Right renal cortex interstitium (tissue), 3 donors: ENCODE results near the gene TEK. TPM values are rescaled to one million over a fixed set of nuclear protein-coding genes. Genes with fewer than 3 reads are reported as not detected.
"Not testable (repeated sequence)": the region's sequence is repeated elsewhere in the genome, so short reads cannot be mapped to it uniquely, and the experiment has no call there.

Experiments used
- DNase-seq, 3 donors: peaks; one replicate each; pipeline ENCODE4 v3.0.0-alpha.2; 2013; ENCODE audit warnings: low read depth in 3 of 3, low spot score in 2 of 3
- polyA plus RNA-seq, 3 donors: library from polyadenylated mRNA; unstranded; fragments of 120-200 nt; gene quantifications; one replicate each; pipeline ENCODE4 v1.2.1, GENCODE V29; 2013; ENCODE audit not compliant: insufficient read length in 3 of 3

Gene TEK
- 10 to 100 TPM; 44.9 to 49.7 (median 49.2) TPM for polyA plus RNA-seq

GRCh38 chr9:27108981-27109541, at the start of gene TEK:
Gene TEK (plus strand): TSS chr9:27109225. CDS start chr9:27109591, 366 bp downstream.
- DNase-seq = no peak

GRCh38 chr9:27059412-27059811, 49.6 kb upstream of the TEK start:
- DNase-seq = no peak

DNA sequence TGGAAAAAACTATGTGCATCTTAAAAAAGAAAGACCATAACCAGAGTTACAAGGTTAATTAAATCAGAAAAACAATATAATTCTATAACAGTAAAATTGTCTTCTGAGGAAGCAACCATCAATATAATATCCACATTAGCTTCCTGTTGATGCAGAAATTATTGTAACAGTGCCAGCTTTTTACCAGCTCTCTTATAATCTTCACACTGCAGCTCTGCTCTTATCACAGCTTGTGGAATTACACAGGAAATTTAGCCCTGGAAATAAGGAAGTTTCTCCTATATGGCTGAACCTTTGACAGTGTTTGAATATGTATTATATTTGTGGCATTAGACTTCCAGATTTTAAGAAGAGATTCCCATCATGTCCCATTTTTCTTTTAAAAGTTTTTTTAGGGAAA, 49.1 kb upstream of the TEK start:
- DNase-seq = no peak

- DNase-seq = no peak
Measured at GRCh38 chr9:27065288-27065687, 43.7 kb upstream of the TEK start.

- DNase-seq = no peak
Measured at GRCh38 chr9:27073841-27074728, 34.9 kb upstream of the TEK start.

DNA sequence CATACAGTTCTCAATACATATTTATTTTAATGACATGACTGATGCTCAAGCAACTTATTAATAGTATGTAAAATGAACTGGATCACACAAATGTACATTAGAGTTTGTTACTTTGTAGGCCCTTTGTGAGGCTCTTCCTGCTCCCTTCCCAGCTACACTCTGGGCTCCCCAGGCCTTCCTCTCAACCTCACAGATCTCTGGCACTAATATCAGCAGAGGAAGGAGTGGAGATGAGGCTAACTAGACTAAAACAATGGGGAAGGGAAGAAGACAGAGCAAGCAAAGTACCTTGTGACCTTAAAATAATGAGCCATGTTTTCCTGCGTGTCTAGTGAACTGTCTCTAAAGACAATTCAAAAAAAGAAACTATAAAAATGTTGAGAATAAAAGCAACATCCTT, 30.3 kb upstream of the TEK start:
- DNase-seq = no peak

- DNase-seq = no peak
Measured at GRCh38 chr9:27085456-27085855, 23.6 kb upstream of the TEK start.

DNA sequence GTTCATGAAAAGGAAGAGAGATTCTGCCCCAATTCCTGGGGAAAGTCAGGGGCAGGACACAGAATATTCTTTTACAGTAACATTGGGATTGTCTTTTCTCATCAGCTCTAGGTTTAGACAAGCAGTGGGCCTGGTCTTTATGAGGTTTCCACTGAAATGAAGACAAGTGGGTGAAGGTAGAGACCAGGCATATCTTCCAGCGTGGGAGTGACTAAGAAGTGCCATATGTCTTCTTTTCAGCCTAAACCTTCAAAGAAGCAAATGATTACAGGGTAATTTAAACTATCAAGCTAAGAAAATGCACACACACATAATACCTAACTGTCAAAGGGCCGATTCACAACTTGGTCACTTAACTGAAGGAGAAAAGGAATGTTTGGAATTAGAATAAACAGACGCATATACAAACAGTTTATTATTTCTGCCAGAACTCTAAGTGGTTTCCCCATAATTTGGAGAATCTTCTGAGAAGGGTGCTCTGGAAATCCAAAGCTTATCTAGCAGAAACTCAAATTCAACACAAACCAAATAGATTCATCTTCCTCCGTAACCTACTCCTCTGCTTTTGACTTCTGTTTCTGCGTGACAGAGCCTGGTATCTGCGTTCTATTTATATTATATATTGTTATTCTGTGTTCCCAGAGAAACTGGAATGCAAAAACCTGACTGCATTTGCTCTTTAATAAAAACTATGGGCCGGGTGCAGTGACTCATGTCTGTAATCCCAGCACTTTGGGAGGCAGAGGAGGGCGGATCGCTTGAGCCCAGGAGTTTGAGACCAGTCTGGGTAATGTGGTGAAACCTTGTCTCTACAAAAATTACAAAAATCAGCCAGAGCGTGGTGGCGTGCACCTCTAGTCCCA, 22.0 kb upstream of the TEK start:
- DNase-seq = no peak

DNA sequence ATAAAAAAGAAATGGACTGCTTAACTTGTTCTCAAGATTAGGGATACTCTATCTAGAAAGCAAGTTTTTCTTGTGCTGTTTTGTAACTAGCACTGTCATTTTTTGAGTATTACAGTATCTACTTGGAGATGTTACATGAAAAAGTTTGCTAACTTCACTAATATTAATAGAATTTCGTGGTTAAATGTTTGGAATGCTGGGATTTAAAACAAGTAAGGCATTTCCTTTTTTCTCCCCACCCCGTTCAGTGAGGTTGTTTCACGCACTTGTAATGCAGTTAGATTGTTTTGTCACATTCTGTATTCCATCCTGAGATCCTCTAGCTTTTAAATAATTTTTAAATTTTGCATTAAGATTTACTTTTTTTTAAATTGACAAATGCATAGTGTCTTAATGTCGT, 20.0 kb upstream of the TEK start:
- DNase-seq = no peak

DNA sequence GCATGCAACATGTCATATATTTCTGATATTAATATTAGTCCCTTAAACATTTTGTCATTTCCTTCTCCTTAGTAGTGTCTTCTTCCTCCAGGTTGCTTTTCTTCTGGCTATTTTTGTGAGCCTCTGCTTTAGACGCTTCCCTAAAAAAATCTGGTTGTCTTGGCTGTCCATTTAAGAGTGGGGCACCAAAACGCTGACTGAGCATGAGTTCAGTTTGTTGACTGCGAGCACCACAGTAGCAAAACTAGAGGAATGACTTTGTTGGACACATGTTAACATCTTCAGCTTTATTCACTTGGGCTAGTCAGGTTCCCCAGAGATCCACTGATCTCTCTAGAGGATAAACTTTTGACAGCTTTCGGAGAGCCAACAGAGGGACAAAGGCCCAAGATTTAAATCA, 19.3 kb upstream of the TEK start:
- no peak for DNase-seq

- no peak for DNase-seq
Measured at GRCh38 chr9:27090231-27090630, 18.8 kb upstream of the TEK start.

DNA sequence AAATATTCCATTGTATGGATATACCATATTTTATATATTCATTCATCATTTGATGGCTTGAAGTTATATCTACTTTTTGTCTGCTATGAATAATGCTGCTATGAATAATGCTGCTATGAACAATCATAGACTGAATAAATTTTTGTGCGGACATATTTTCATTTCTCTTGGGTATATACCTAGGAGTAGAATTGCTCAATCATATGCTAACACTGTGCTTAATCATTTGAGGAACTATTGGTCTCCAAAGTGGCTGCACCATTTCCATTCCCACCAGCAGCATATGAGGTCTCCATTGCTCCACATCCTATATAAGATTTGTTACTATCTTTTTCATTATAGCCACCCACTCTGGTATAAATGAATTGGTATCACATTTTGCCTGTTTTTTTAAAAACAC, 18.3 kb upstream of the TEK start:
- no peak for DNase-seq

GRCh38 chr9:27092496-27092895, 16.5 kb upstream of the TEK start:
- not testable (repeated sequence) for DNase-seq

GRCh38 chr9:27093384-27094067, 15.5 kb upstream of the TEK start:
- not testable (repeated sequence) for DNase-seq

DNA sequence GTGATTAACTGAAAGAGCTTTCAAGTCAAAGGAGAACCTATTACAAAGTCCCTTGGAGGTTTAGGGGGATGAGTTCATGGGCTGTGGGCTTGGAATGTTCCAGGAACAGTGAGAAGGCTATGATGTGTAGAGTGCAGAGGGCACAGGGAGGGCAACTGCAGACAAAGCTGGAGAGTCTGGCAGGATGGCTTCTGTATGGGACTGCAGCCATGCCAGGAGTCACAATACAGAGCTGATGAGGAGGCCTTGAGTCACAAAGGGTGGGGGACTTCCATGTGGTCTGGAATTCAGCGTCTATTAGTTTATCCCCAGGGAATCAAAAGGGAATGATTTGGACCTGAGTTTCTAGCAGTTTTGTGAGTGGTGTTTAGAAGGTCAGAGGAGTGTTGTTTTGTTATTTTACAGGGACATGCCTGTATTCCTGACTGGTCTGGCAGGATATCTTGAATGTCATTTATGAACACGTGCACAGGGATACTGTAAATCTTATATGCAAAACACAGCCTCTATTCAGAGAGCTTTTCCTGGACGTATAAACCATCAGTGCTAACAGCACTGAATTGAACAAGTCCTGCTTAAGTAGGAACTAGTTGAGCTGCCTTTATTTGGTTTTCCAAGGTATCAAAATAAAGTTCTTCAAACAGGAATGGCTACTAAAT, 14.3 kb upstream of the TEK start:
- DNase-seq = no peak

- no peak for DNase-seq
Measured at GRCh38 chr9:27107241-27107640, 1.8 kb upstream of the TEK start.

DNA sequence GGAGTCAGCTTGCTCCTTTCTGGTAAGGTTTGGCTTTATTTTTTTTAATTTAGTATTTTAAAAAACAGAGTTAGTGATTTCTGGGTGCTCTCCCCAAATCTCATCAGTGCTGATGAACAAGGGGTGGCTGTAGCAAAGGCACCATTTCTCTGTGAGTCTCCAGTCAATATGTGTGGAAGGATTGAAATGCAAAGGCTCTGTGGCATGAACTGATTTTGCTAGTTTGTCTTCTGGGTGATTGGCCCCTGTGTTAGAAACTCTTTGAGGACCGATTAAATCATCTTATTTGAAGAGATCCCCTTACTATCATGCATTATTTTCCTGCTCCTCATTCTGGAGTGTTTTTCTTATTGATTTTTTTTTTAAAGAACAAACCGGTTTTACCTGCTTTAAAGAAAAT, 596 bp downstream of the TEK start:
- DNase-seq = no peak

DNA sequence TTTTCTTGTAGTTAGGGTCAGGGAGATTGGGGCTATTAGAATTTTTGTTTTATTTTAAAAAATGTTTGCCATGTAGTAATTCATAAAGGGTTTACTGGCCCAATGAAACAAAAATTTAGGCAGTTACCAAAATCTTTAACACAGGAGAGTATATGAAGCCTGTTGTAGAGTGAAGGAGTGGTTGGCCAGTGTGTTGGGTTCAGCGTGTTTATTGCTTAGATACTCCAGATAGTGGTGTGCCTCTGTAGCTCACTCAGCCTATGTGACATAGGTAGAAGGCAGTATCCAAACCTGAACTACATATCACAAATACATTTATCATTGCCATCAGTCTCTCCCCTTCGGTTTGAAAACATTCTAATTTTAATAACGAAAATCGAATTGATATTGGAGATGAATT, 1.2 kb downstream of the TEK start:
- DNase-seq = no peak

GRCh38 chr9:27112235-27112634, 3.2 kb downstream of the TEK start:
- no peak for DNase-seq

- no peak for DNase-seq
Measured at GRCh38 chr9:27117489-27118135, 8.6 kb downstream of the TEK start.
